Calu3 (cell line): ENCODE measurements around the gene CNTNAP2. TPM values are rescaled to one million over a fixed set of nuclear protein-coding genes. Genes with fewer than 3 reads are reported as not detected.

Experiments used
- BruUV-seq: library from RNA; stranded (reverse); fragments of 400-500 nt; replicated peaks from 2 replicates; lab custom pipeline; 2021; lab: Mats Ljungman, UMichigan
- CTCF ChIA-PET: fragments of 300-600 bp; sonication (Branson Sonifier 250); formaldehyde crosslinking; loops from one replicate; lab custom pipeline; 2022; ENCODE audit warnings: antibody characterized with exemption; lab: Charles Lee
- DNase-seq: peaks from one replicate; pipeline ENCODE4 v3.0.0; 2022
- H3K27ac Mint-ChIP-seq: one replicate; pipeline ENCODE4 v1.8.0; 2022; ENCODE audit warnings: mixed read lengths; ENCODE audit not compliant: unreplicated experiment
- H3K27me3 Mint-ChIP-seq: one replicate; pipeline ENCODE4 v1.8.0; 2022; ENCODE audit warnings: mixed read lengths; ENCODE audit not compliant: unreplicated experiment
- H3K36me3 Mint-ChIP-seq: one replicate; pipeline ENCODE4 v1.8.0; 2022; ENCODE audit warnings: mild to moderate bottlenecking, moderate library complexity, mixed read lengths; ENCODE audit not compliant: insufficient read depth, unreplicated experiment
- H3K4me1 Mint-ChIP-seq: one replicate; pipeline ENCODE4 v1.8.0; 2022; ENCODE audit warnings: mild to moderate bottlenecking, low read depth, mixed read lengths; ENCODE audit not compliant: unreplicated experiment
- H3K4me3 Mint-ChIP-seq: one replicate; pipeline ENCODE4 v1.8.0; 2022; ENCODE audit warnings: mild to moderate bottlenecking, low read depth, moderate library complexity, mixed read lengths; ENCODE audit not compliant: unreplicated experiment
- H3K9me3 Mint-ChIP-seq: one replicate; pipeline ENCODE4 v1.8.0; 2022; ENCODE audit warnings: low read depth, mixed read lengths; ENCODE audit not compliant: unreplicated experiment
- intact Hi-C: fragments of 100-400 bp; cut with micrococcal nuclease; formaldehyde crosslinking; loops from one replicate; pipeline ENCODE4 v1.10.0; 2022; ENCODE audit not compliant: unreplicated experiment
- total RNA-seq: library from RNA; stranded (reverse); gene quantifications from 2 replicates; pipeline ENCODE4 v1.2.3, GENCODE V29; 2022
- TF ChIP-seq, protein P1 (sequence below): fragments of 200-600 bp; IDR thresholded peaks from one replicate; pipeline ENCODE4 v1.8.0; 2022; ENCODE audit warnings: antibody characterized with exemption; ENCODE audit not compliant: unreplicated experiment

The CNTNAP2 gene
- total RNA-seq, 1 experiment from 2014 or later: 1.1 TPM

DNA sequence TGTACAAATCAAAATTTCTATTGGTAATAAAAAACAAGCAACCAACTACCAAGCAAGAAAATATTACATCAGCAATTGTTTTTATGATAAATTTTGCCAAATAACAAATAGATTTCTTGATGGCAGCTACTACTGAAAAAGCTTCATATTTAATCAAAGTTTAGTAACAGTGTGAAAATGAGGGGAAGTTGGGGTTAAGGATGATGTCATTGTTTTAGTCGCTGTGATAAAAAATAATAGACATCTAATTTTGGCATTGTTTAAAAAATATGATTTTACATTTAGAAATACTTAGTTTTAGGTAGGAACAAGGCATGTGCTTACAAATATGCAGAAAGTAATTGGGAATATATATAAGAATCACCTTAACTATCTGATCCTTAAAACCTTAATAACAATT lies 145.9 kb downstream of the CNTNAP2 start:
- intact Hi-C loops: no loop called here
- H3K27me3 Mint-ChIP-seq: no peaks in the 10 kb centered on the region
- TF ChIP-seq, protein P1, sequence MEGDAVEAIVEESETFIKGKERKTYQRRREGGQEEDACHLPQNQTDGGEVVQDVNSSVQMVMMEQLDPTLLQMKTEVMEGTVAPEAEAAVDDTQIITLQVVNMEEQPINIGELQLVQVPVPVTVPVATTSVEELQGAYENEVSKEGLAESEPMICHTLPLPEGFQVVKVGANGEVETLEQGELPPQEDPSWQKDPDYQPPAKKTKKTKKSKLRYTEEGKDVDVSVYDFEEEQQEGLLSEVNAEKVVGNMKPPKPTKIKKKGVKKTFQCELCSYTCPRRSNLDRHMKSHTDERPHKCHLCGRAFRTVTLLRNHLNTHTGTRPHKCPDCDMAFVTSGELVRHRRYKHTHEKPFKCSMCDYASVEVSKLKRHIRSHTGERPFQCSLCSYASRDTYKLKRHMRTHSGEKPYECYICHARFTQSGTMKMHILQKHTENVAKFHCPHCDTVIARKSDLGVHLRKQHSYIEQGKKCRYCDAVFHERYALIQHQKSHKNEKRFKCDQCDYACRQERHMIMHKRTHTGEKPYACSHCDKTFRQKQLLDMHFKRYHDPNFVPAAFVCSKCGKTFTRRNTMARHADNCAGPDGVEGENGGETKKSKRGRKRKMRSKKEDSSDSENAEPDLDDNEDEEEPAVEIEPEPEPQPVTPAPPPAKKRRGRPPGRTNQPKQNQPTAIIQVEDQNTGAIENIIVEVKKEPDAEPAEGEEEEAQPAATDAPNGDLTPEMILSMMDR: no peak
- no peaks in the 10 kb centered on the region for H3K36me3 Mint-ChIP-seq
- peaks cover 6% of the 10 kb centered on the region for H3K9me3 Mint-ChIP-seq
- no peak overlapping the region for H3K4me3 Mint-ChIP-seq
- CTCF ChIA-PET: no interaction called here
- BruUV-seq: no TSS peak
- no peaks in the 10 kb centered on the region for H3K4me1 Mint-ChIP-seq
- no peak for DNase-seq
- H3K27ac Mint-ChIP-seq: no peak overlapping the region

DNA sequence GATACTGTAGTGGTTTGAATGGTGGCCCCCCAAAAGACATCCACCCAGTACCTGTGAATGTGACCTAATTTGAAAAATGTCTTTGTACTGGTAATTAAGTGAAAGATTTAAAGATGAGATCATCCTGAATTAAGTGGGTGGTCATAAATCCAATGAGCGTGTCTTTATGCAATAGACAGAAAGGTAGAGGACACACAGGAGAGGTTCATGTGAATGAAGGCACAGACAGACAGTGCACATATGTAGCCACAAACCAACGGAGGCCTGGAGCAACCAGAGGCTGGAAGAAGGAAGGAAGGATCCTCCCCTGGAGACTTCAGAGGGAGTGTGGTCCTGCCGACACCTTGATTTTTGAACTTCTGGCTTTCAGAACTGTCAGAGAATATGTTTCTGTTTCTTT lies 160.3 kb downstream of the CNTNAP2 start:
- no TSS peak for BruUV-seq
- H3K27me3 Mint-ChIP-seq: no peaks in the 10 kb centered on the region
- H3K4me3 Mint-ChIP-seq: no peak overlapping the region
- TF ChIP-seq, protein P1: no peak
- H3K36me3 Mint-ChIP-seq: no peaks in the 10 kb centered on the region
- no peak overlapping the region for H3K27ac Mint-ChIP-seq
- intact Hi-C loops: no loop called here
- peaks cover 12% of the 10 kb centered on the region for H3K9me3 Mint-ChIP-seq
- no peaks in the 10 kb centered on the region for H3K4me1 Mint-ChIP-seq
- no peak for DNase-seq
- CTCF ChIA-PET: no interaction called here

DNA sequence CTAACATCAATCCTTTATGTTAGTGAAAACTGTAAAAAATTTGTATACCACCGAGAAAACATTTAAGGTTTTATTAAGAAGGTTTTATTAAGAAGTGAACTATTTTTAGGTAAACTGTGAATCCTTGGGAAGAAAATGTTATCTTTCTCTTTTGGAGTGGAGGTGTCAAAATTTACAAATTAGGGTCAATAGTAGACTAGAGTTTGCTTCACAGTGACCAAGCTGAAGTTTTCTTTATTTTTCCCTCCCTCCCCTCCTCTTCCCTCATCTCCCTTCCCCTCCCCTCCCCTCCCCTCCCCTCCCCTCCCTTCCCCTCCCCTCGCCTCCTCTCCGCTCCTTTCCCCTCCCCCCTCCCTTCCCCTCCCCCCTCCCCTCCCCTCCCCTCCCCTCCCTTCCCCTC lies 168.8 kb downstream of the CNTNAP2 start:
- H3K27me3 Mint-ChIP-seq: no peaks in the 10 kb centered on the region
- no peak for DNase-seq
- CTCF ChIA-PET: interaction anchor here (0.6 kb wide), 1 partner anchor 553 kb away, joined by 7 read pairs; no protein-coding TSS in a partner anchor
- BruUV-seq: no TSS peak
- H3K9me3 Mint-ChIP-seq: peaks cover under 1% of the 10 kb centered on the region
- H3K4me3 Mint-ChIP-seq: no peak overlapping the region
- intact Hi-C loops: no loop called here
- H3K36me3 Mint-ChIP-seq: no peaks in the 10 kb centered on the region
- no peak overlapping the region for H3K27ac Mint-ChIP-seq
- no peaks in the 10 kb centered on the region for H3K4me1 Mint-ChIP-seq
- TF ChIP-seq, protein P1: no peak

- Mint-ChIP-seq H3K4me1 (no peaks in the 10 kb centered on the region), H3K4me3 (no peak overlapping the region), H3K27me3 (no peaks in the 10 kb centered on the region), H3K9me3 (peaks cover 7% of the 10 kb centered on the region), H3K27ac (no peak overlapping the region), H3K36me3 (no peaks in the 10 kb centered on the region)
- no peak for DNase-seq
- BruUV-seq: no TSS peak
- intact Hi-C loops: no loop called here
- CTCF ChIA-PET: no interaction called here
- TF ChIP-seq, protein P1: no peak
Observed at GRCh38 chr7:146290746-146291145, 174.1 kb downstream of the CNTNAP2 start.
